Measurements from ENCODE around the gene TMPRSS9. TPM values are rescaled to one million over a fixed set of nuclear protein-coding genes. Genes with fewer than 3 reads are reported as not detected.

The TMPRSS9 gene
- total RNA-seq, 1 experiment from 2014 or later: 0.57 TPM

- no peak for TF ChIP-seq MLX (CRISPR knock-in tag; IDR thresholded peaks at IDR 0.05)
- no peak for TF ChIP-seq SMAD4 (CRISPR knock-in tag; IDR thresholded peaks at IDR 0.05)
- TF ChIP-seq RORB (CRISPR knock-in tag; IDR thresholded peaks at IDR 0.05): no peak
- TF ChIP-seq NFE2L1 (CRISPR knock-in tag; IDR thresholded peaks at IDR 0.05): no peak
- no peak for TF ChIP-seq MAX (CRISPR knock-in tag; IDR thresholded peaks at IDR 0.05)
These were observed 93.5 kb downstream of the TMPRSS9 start (continued) for GRCh38 chr19:2453431-2454025.

GRCh38 chr19:2454199-2454961, 94.3 kb downstream of the TMPRSS9 start:
- DNase-seq (ENCODE audit: low spot score) (no peak), ATAC-seq (no peak)
- Mint-ChIP-seq H3K4me3 (peak overlapping the region; percentile 75), H3K9me3 (no peaks in the 10 kb centered on the region), H3K27me3 (ENCODE audit: low read depth) (no peaks in the 10 kb centered on the region), H3K4me1 (peaks cover 20% of the 10 kb centered on the region), H3K36me3 (no peaks in the 10 kb centered on the region), H3K27ac (peak overlapping the region; percentile 75)
- POLR2A ChIA-PET: interaction anchor here (1.8 to 2.0 kb wide), 2 partner anchors 8 to 22 kb away, joined by 5 to 9 read pairs; partner anchors contain the start of gene GADD45B
- TF ChIP-seq ZMAT4 (CRISPR knock-in tag; IDR thresholded peaks at IDR 0.05): no peak
- no peak for TF ChIP-seq ZNF232 (CRISPR knock-in tag; IDR thresholded peaks at IDR 0.05)
- TF ChIP-seq FOXP1 (CRISPR knock-in tag; IDR thresholded peaks at IDR 0.05; ENCODE audit: borderline replicate concordance): no peak
- no peak for TF ChIP-seq MXD4 (CRISPR knock-in tag; IDR thresholded peaks at IDR 0.05; ENCODE audit: borderline replicate concordance)
- TF ChIP-seq IRF1 (CRISPR knock-in tag; IDR thresholded peaks at IDR 0.05): no peak
- TF ChIP-seq MYBL2 (CRISPR knock-in tag; IDR thresholded peaks at IDR 0.05): no peak
- TF ChIP-seq CTCF (IDR thresholded peaks at IDR 0.05): no peak
- TF ChIP-seq GTF2I (CRISPR knock-in tag; conservative IDR thresholded peaks at IDR 0.05): no peak
- no peak for TF ChIP-seq CREM (CRISPR knock-in tag; IDR thresholded peaks at IDR 0.05)
- no peak for TF ChIP-seq OVOL2 (CRISPR knock-in tag; IDR thresholded peaks at IDR 0.05; ENCODE audit: borderline replicate concordance)
- TF ChIP-seq ZSCAN18 (CRISPR knock-in tag; IDR thresholded peaks at IDR 0.05): no peak
- no peak for TF ChIP-seq GABPB1 (CRISPR knock-in tag; IDR thresholded peaks at IDR 0.05)
- no peak for TF ChIP-seq PRRX2 (CRISPR knock-in tag; IDR thresholded peaks at IDR 0.05)
- TF ChIP-seq HMGXB4 (CRISPR knock-in tag; IDR thresholded peaks at IDR 0.05): no peak
- TF ChIP-seq PRDM15 (CRISPR knock-in tag; IDR thresholded peaks at IDR 0.05): no peak
- TF ChIP-seq ZNF425 (CRISPR knock-in tag; conservative IDR thresholded peaks at IDR 0.05): no peak
- no peak for TF ChIP-seq NR3C1 (CRISPR knock-in tag; conservative IDR thresholded peaks at IDR 0.05; ENCODE audit: low read depth)
- CTCF ChIA-PET: interaction anchor here (0.6 to 1.8 kb wide), 7 partner anchors 144 to 678 kb away, joined by 3 to 11 read pairs (median 3); no protein-coding TSS in a partner anchor

Measured in WTC11 (cell line).